NCI-H187 (cell line): ENCODE results near the gene EBF4.
"Not testable (repeated sequence)": the region's sequence is repeated elsewhere in the genome, so short reads cannot be mapped to it uniquely, and the experiment has no call there.

Experiments used
- DNase-seq, 2 experiments: peaks; one replicate each; lab custom pipeline; 2025; lab: John Stamatoyannopoulos, UW

Gene EBF4

DNA sequence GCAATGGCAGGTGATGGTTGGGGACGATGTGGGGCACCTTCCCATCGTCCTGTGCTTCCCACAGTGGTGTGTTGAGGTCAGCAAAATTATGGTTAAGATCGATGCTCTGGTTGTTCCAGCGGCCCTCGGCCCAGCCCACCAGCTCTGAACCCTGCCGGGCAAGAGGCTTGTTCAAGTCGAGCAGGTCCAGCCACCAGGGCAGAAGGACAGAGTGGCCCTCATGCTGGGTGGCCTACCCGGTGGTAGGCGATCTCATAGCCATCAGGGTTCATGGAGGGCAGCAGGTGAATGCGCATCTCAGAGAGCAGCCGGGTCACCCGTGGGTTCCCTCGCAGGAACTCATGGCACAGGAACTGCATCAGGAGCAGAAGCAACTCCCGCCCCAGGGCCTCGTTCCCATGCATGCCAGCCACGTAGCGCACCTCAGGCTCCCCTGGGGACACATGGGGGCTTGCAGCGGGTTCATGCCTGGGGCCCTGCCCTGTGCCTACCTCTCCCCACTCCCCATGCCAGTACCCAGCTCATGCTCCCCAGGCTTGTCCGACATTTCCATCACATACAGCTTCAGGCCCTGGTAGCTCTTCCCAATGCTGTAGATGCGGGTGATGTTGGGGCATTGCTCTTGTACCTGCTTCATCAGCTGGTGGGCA is 103.6 kb downstream of the EBF4 start:
- DNase-seq = no peak

DNA sequence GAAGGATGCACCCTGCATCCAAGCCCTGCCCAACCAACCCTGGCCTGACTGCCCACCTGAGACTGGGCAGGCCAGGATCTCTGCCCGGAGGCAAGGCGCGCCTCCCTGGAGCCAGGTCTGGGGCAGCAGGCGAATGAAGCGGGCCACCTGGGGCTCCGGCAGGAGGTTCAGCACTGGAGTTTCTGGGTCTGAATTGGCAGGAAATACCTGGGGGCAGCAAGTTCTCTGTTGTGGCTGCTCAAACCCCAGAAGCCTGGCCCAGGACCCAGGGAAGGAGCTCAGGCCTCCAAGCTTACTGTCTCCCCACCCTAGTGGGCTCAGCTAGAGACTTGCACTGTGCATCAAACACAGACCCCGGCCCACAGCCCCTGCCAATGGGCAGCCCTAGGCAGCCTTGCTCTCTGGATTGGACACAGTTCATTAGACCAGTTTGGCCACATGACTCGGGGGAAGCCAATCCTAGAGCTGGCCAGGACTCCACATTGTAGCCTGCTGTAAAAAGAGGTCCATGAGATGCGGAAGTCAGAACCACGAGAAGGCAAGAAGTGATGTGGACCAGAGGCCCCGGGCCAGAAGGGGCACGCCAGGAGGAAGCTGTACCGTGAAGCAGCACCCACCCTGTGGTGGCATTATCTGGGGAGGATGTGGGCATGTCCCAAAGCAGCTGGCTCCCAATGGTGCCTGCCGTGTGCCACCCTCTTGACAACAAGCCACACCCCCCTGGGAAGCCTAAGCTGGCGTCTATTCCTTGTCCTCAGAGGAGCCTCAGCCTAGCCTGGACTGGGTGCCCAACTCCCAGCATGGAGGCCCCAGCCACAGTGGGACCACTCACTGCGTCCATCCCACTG is 104.8 kb downstream of the EBF4 start:
- no peak for DNase-seq

DNA sequence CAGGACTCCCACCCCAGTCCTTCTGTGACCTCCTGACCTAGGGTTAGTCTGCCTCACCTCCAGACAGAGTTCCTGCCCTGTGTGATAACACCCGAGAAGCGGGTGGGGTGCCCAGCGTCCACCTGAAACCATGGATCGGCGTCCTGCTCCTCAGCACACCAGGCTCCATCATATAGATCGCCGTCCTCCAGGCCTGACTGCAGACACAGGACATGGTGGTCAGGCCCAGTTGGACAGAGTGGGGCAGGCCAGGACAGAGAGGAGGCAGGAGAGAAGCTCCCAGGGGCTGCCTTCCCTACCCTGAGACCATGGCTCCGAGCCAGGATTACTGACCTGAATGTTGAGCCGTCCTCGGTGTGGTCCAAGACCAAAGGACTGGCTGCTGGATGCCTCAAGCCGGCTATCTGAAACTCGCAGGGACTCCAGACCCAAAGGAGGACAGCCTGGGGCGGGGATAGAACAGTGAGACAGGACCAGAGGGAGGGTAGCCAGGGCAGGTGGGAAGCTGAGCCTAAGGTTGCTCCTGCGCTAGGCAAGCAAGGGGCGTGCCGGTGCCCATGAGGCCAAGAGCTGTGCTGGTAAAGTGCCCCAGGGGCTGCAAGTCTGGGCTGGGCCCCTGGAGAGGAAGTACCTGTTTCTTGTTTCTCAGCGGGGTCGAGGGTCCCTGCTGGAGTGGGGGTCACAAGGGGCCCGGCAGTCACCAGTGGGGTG is 105.7 kb downstream of the EBF4 start:
- DNase-seq = no peak

DNA sequence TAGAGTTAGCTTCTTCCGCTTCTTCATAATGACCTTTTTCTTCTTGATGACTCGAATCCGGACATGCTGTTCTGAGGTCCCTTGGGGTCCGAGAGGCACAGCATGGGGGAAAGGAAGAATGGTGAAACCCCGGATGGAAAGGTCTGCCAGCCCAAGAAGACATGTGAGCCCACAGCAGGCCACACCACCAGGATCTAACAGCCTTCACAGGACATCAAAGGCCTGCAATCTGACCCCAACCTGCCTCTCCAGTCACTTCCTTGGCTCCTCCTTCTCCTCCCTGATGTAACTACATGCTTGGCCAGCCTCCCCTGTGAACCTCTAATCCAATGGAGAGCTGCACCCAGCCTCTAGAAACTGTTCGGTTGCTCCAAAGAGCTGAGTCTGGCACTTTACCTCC is 106.2 kb downstream of the EBF4 start:
- no peak for DNase-seq

DNA sequence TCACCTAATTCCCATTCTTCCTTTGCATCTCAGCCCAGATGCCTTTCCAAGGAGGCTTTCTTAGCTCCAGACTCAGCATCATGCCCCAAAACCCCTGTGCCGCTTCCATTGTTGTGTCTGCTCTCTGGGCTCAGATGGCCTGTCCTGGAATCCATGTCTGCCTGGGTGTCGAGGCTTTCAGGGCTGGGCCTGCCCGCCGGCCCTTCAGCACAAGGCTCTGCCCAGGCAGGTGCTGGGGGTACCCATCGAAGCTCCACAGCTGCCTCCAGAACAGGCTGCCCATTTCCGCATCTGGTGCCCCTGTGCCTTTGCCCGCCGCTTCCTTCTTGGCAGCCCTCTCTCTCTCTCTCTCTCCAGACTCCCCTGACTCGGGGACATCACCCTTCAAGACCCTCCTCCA is 106.7 kb downstream of the EBF4 start:
- DNase-seq = no peak

DNA sequence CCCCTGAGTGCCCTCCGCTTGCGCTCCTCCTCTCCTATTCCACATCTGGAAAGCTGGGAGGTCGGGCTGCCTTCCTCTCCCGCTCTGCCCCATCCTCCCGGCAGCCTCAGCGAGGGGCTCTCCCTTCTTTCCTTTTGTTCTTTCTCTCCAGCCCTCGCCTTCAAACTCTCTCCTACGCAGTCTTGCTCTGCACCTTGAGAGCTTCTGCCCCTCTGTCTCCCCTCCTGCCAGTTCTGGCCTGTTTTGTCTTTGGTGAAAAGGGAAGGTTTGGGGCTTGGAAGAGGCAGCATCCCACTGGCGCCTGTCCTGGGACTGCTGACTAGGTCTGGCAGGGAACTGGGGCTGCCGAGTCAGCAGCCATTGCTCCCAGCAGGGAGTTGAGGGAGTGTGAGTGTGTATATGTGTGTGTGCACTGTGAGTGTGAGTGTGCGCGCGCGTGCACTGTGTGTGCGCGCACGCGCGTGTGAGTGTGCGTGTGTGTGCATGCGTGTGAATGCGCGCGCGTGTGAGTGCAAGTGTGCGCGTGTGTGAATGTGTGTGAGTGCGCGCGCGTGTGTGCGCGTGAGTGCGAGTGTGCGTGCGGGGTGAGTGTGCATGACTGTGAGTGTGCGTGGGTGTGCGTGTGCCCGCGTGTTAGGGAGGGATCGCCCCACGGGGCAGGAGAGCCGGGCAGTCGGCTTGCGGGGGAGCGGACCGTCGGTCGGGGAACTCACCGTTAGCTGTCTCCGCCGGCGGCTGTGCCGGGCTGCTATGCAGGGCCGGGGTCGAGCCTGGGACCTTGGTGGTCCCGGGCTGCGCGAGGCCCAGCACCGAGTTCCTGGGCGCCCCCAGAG is 107.3 kb downstream of the EBF4 start:
- DNase-seq = no peak

DNA sequence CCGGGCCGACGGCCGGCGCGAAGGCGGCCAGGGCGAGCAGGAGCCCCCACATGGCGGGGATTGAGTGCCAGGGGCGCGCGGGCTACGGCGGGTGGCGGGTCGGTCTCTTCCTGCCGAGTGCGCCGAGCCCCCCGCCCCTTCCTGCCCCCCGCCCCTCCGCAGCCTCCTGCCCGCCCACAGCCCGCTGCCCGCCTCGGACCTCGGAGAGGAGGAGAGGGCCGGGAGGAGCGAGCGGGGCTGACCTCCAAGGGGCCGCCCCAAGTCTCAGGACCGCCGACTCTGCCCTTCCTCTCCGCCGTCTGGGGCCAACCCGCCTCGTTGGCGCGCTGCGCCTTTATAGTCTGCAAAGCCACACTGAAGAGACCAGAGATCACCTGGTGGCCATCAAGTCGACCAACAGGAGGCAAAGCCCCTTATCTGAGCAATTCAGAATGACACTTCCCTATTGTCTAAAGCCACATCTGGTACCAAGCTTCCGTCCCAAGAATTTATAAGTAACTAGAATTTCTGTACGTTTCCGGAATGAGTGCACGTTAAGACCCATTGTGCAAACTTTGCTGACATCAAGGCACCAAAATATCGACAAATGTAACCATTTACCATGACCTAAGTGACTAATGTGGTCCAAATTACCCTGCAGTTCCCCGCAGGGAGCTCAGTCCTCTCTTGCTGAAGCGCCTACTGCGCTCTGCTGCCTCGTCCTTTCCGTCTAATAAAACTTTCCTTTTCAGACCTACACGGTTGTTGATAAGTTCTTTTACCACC is 108.1 kb downstream of the EBF4 start, which contains the start of gene CPXM1:
Gene CPXM1 (minus strand): TSS at position 107 of the 765 bp plus-strand sequence. CDS start 55 bp downstream, at position 52.
- DNase-seq = no peak

DNA sequence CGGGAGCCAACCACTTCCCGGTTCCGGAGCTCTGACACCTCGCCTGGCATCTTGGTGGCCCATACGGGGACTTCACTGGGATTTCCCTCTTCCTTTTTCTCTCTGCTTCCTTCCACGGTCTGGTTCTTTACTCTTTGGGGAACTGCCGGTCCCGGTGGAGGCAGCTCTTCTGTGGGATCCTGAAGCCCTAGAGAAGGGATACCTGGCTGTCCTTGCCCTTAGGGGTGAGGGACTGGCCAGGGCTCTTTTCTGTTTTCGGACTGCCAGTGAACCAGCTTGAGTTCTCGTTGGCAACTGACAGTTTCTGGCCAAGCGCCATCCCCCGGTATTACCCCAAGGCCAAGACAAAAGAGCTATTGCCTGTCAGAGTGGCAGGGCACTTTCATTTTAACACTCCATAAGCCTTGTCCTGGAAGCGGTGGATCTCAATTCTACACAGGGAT is 108.7 kb downstream of the EBF4 start:
- DNase-seq = no peak

DNA sequence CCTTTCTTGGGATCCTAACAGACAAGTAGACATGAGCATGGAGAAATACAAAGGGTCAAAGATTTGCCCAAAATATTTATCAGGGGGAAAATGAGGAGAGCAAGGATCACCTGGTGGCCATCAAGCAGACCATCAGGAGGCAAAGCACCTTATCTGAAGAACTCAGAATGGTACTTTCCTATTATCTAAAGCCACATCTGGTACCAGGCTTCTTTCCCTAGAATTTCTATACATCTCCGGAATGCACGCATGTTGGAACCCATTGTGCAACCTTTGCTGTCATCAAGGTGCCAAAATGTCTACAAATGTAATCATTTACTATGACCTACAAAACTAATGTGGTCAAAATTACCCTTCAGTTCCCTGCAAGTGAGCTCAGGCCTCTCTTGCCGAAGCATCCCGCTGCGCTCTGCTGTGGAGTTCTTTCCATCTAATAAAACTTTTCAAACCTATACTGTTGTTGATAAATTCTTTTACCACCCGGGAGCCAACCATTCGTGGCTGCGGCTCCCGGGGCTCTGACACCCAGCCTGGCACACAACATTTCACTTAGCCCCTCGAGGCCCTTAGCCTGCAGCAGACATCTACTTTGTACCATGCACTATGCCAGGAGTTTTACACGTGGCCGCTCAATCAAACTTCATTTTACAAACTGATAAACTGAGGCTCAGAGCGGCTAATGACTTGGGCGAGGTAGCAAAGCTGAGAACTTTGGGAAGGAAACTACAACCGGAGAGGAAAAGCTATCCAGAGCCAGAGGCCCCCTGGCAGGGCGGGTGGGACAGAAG is 111.7 kb downstream of the EBF4 start:
- DNase-seq = no peak

DNA sequence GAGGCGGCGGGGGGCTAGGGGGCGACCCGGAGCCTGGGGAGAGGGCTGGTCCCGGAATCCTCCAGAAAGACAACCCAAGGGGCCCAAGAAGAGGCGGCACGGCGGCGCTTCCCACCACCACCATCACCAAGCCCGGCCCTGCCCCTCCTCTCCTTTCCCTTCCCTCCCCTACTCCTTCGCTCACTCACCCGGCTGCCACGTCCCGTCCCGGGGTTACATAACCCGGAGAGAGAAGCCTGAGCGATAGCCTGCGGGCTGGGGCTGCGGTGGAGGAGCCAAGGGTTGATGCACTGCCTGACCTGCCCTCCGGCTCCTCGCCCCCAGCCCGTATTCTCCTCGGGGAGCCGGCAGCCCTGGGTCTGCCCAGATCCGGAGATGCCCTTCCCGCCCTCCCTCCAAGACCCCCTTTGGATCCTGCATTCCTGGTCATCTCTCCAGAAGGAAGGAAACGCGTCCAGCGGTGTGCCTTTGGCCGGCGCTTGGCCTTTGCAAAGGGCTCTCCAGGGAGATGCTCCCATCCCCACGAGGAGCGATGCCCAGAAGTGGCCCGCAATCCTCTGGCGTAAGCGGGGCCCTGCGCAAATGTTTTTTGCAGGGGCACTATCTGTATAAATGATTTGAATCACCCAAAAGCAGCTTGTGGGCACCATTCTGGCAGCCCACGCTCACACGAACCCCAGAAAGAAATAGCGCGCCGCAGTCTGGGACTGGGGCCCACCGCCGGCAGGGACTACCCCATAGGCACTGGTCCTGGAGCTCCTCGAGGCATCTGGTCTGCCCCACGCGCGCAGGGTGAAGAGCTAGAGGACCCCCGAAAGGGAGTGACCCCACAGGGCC is 112.5 kb downstream of the EBF4 start:
- no peak for DNase-seq

DNA sequence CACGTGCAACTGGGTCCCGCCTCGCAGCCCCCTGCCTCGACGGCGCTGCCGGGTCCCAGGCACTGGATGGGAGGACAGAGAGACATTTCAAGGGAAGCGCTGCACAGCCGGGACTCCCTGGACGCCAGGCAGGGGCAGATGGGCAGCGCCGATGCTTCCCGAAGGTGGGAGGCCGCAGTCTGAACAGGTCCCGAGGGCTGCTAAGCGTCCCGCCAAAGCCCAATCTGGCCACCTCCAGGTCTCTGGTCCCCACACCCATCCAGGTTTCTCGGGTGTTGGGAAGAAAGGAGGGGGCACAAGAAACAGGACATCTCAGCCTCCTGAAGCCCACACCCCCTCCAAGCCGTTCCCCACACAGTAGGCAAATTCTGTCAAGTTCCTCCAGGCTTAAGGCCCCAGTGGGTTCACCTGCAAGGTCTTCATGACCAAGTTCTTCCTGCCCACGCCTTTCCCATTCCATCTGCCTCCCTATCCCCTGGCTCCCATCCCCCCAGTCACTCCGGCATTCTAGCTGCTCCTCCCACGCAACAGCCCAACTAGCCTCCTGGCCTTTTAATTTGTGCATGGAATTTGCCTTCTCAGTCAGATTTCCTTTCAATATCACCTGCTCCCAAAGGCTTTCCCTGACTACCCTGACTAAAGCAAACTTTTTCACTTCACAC is 113.2 kb downstream of the EBF4 start:
- no peak for DNase-seq

DNA sequence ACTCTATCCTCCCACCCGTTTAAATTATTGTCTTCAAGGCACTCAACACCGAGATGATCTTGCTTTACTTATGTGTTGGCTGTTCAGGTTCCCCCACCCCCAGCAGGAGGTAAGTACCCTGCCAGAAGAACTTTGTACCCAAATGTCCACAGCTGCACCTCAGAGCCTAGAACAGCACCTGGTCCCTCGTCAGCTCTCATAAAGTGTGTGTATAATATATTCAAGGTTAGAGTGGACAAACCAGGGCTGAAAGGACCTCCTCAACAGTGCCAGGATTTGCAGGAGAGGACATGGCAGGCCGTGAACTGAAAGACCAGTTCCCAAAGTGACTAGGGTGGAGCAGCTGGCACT is 113.7 kb downstream of the EBF4 start:
- no peak for DNase-seq

DNA sequence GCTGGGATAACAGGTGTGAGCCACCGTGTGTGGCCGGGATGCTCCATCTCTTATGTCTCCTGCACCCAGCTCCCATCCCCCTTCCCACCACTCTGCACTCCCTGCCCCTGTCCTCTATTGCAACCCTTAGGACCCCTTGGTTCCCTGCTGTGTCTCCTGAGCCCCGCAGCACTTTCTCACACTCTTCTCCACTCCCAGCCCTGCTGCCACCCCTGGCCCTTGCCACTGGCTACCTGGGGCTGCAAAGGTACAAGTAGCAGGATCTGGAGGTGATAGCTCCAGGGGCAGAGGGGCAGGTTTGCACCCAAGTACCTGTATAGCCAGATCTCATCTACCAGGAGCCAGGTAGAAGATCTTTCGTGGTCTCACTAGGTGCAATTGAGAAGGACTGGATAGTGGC is 114.4 kb downstream of the EBF4 start:
- no peak for DNase-seq

DNA sequence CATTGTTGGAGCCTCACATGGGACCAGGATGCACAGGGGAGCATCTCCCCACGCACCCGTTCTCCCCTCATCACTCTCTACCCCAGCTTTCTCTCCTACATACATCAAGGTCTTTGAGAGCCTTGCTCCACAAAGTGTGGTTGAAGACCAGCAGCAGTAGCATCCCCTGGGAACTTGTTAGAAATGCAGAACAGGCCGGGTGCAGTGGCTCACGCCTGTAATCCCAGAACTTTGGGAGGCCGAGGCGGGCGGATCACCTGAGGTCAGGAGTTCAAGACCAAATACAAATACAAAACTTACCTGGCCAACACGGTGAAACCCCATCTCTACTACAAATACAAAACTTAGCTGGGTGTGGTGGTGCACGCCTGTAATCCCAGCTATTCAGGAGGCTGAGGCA is 115.3 kb downstream of the EBF4 start:
- DNase-seq = not testable (repeated sequence)

DNA sequence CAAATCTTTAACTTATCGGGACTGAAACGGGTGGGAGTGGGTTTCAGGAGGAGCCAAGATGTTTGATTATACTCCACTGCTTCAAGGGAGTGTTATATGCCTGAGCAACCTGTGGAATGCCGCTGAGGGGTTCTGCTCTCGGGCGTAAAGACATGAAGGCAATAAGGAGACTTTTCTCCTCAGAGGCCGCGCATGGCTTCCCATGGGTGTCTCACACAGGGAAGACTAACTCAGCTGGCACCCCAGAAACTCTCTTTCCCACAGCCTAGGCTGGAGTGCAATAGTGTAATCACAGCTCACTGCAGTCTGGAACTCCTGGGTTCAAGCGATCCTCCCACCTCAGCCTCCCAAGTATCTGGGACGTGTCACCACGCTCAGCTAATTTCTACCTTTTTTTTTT is 117.1 kb downstream of the EBF4 start:
- DNase-seq = no peak
